Right lobe of liver (tissue), 6 donors: ENCODE results near the gene CAP2. TPM values are rescaled to one million over a fixed set of nuclear protein-coding genes. Genes with fewer than 3 reads are reported as not detected.
"Not testable (repeated sequence)": the region's sequence is repeated elsewhere in the genome, so short reads cannot be mapped to it uniquely, and the experiment has no call there.

Experiments used
- ATAC-seq, 4 donors: fragments of 200-7000 bp; cut with Tn5 transposase; one replicate each; pipeline ENCODE4 v1.9.1; 2020; ENCODE audit warnings: mild to moderate bottlenecking in 4 of 4, moderate library complexity in 4 of 4
- DNase-seq, 3 donors: peaks; one replicate each; pipeline ENCODE4 v3.0.0-alpha.2; 2020
- H3K27ac ChIP-seq, 3 donors: fragments of 200-600 bp; one replicate each; pipeline ENCODE4 v1.8.0; 2022
- H3K27me3 ChIP-seq, 2 donors: fragments of 200-600 bp; one replicate each; pipeline ENCODE4 v1.8.0; 2022
- H3K36me3 ChIP-seq, 4 donors: fragments of 200-600 bp; sonication (generic) in 1 of 4; one replicate each; pipeline versions ENCODE4 v1.5.1 to v1.8.0; 2017 to 2022; ENCODE audit warnings: control low read depth in 1 of 4
- H3K4me1 ChIP-seq, 4 donors: fragments of 200-600 bp; sonication (generic) in 1 of 4; one replicate each; pipeline versions ENCODE4 v1.5.1 to v1.8.0; 2017 to 2022; ENCODE audit warnings: control low read depth in 1 of 4
- H3K4me3 ChIP-seq, 3 donors: fragments of 200-600 bp; one replicate each; pipeline ENCODE4 v1.8.0; 2022
- H3K9me3 ChIP-seq, 4 donors: fragments of 200-600 bp; sonication (generic) in 1 of 4; one replicate each; pipeline versions ENCODE4 v1.5.1 to v1.8.0; 2017 to 2022; ENCODE audit warnings: control low read depth in 1 of 4
- CTCF ChIP-seq, 4 donors: fragments of 200-600 bp in 3 of 4; fragments of 450-650 bp in 1 of 4; IDR thresholded peaks; one replicate each; pipeline versions ENCODE4 v1.5.1 to v1.8.0; 2016 to 2022; ENCODE audit warnings: antibody characterized with exemption in 4 of 4, mild to moderate bottlenecking in 2 of 4
- POLR2A ChIP-seq: fragments of 450-650 bp; IDR thresholded peaks from one replicate; pipeline ENCODE4 v1.6.1; 2017; ENCODE audit warnings: antibody characterized with exemption, mild to moderate bottlenecking
- WGBS: methylation state at CpG from one replicate; pipeline ENCODE4 v1.1.6; 2018; ENCODE audit warnings: low coverage, low lambda C conversion rate; ENCODE audit not compliant: insufficient coverage; ENCODE audit errors: missing lambda C conversion rate; 5-methylcytosine and 5-hydroxymethylcytosine counted together
- intact Hi-C, 2 donors: fragments of 100-400 bp; cut with DNase I; formaldehyde crosslinking; loops; one replicate each; pipeline versions ENCODE4 v1.11.2 to v1.14.1; 2022
- total RNA-seq, 6 experiments: library from RNA; depleted of rRNA in 2 of 6; stranded (reverse); fragments of >200 nt in 2 of 6; fragmentation: NEBNext Ultra II Directional in 3 of 6; extraction: Animal tissue kit (Norgen Biotek cat#: 25700) in 3 of 6; gene quantifications; one replicate each; pipeline versions ENCODE4 v1.1.0 to v1.2.4, GENCODE V29; 2016 to 2023
- donor health status: DM: no; HTN: yes; CAD: no.
- donor health status: DM: no; HTN: no; CAD: no.
- donor health status: DM: no; HTN: no; CAD: no.
- donor health status: DM: no; HTN: yes; CAD: no.
- donor health status: DM: no; HTN: yes; CAD: no.

The CAP2 gene
- total RNA-seq, 6 experiments from 2014 or later: 2.1 to 7.4 (median 6.1) TPM

GRCh38 chr6:17527076-17527475 lies 133.7 kb downstream of the CAP2 start:
- 64% methylated on average over 1 of the region's 1 CpG for WGBS
- Histone ChIP-seq H3K9me3 (no peaks in the 10 kb centered on the region), H3K36me3 (no peaks in the 10 kb centered on the region), H3K4me1 (no peaks in the 10 kb centered on the region), H3K4me3 (no peak overlapping the region), H3K27ac (no peak overlapping the region), H3K27me3 (no peaks in the 10 kb centered on the region)
- DNase-seq: no peak
- intact Hi-C loops: no loop called here
- ATAC-seq: no peak
- TF ChIP-seq CTCF (IDR thresholded peaks at IDR 0.05) (no peak), POLR2A (no peak)

DNA sequence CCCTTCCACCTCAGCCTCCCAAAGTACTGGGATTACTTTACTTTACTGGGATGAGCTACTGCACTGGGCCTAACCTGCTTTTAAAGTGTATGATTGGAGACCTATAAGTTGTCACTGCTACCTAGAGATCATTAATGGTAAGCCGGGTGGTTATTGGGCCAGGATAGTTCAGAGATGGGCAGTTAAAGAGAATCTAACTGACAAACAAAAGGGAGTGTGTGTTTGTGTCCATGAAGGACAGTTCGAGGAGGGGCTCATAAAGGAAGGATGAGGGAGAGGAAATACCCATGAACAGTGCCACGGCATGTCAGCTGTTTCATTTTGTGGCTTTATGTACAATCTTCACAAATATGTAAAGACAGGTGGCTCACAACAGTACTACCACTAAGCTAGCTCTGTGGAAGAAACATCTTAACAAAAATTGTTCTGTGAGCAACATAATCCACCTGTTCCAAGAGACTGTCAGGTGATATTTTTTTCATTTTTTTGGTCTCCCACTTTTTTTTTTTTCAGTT lies 137.0 kb downstream of the CAP2 start:
- no peak for DNase-seq
- no peaks in the 10 kb centered on the region for H3K9me3 ChIP-seq
- intact Hi-C loops: no loop called here
- no peak overlapping the region for H3K27ac ChIP-seq
- WGBS: 58% methylated on average over 3 of the region's 3 CpGs
- no peak overlapping the region for H3K4me3 ChIP-seq
- no peaks in the 10 kb centered on the region for H3K36me3 ChIP-seq
- ATAC-seq: no peak
- no peak for TF ChIP-seq POLR2A
- TF ChIP-seq CTCF (IDR thresholded peaks at IDR 0.05): no peak
- no peaks in the 10 kb centered on the region for H3K4me1 ChIP-seq
- no peaks in the 10 kb centered on the region for H3K27me3 ChIP-seq

- H3K4me3 ChIP-seq: no peak overlapping the region
- TF ChIP-seq POLR2A (no peak), CTCF (IDR thresholded peaks at IDR 0.05) (no peak)
- H3K9me3 ChIP-seq: no peaks in the 10 kb centered on the region
- no peak overlapping the region for H3K27ac ChIP-seq
- DNase-seq (no peak), ATAC-seq (no peak)
- 76% methylated on average over 2 of the region's 2 CpGs for WGBS
- no peaks in the 10 kb centered on the region for H3K27me3 ChIP-seq
- intact Hi-C loops: no loop called here
- no peaks in the 10 kb centered on the region for H3K4me1 ChIP-seq
- H3K36me3 ChIP-seq: no peaks in the 10 kb centered on the region
Measured at GRCh38 chr6:17536586-17536985, 143.2 kb downstream of the CAP2 start.

DNA sequence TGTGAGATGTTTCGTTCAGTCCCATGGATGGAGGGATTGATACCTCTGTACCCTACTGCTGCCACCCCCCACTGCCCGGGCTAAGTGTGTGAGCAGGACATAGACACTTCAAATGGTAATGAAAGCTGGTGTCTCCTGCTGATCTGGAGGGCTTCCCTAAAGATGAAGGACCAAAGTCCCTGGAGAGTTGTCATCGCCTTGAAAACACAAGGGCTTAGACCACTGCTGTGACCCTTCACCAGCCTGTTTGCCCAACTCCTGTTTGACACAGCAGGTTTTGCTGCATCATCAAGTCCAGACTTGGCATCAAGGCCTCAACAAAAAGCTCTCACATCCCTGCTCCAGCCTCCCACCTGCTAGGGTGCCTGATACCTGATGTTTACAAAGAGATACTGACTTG lies 148.8 kb downstream of the CAP2 start:
- no peak for TF ChIP-seq CTCF (IDR thresholded peaks at IDR 0.05)
- TF ChIP-seq POLR2A: no peak
- WGBS: 100% methylated on average over 1 of the region's 3 CpGs
- no peak for ATAC-seq
- Histone ChIP-seq H3K27me3 (no peaks in the 10 kb centered on the region), H3K4me1 (no peaks in the 10 kb centered on the region), H3K9me3 (no peaks in the 10 kb centered on the region), H3K4me3 (no peak overlapping the region), H3K36me3 (no peaks in the 10 kb centered on the region), H3K27ac (no peak overlapping the region)
- intact Hi-C loops: no loop called here
- no peak for DNase-seq

- DNase-seq, intact Hi-C loops, ATAC-seq, H3K27ac ChIP-seq, H3K4me1 ChIP-seq, H3K4me3 ChIP-seq, H3K36me3 ChIP-seq, H3K9me3 ChIP-seq, H3K27me3 ChIP-seq: not testable (repeated sequence)
- WGBS: 91% methylated on average over 4 of the region's 4 CpGs
Measured at GRCh38 chr6:17545681-17546080, 152.3 kb downstream of the CAP2 start.
